Epithelial cell of proximal tubule (primary cell): ENCODE data around the gene E2F4. TPM values are rescaled to one million over a fixed set of nuclear protein-coding genes. Genes with fewer than 3 reads are reported as not detected.

ENCODE experiments used
- DNase-seq: peaks from one replicate; pipeline ENCODE4 v3.0.0-alpha.2; 2011; ENCODE audit warnings: low read depth
- H3K4me3 ChIP-seq: 2 replicates; pipeline ENCODE4 v1.5.1; 2011; ENCODE audit warnings: low read depth, mild to moderate bottlenecking, low read length
- total RNA-seq: library from RNA; depleted of rRNA; stranded (reverse); fragments of >200 nt; gene quantifications from 2 replicates; pipeline ENCODE4 v1.2.3, GENCODE V29; 2015
- TF ChIP-seq, protein P1 (sequence below): conservative IDR thresholded peaks from 2 replicates; pipeline ENCODE4 v1.5.1; 2012; ENCODE audit warnings: low read depth, mild to moderate bottlenecking, low read length

E2F4 gene
- total RNA-seq, 1 donor from 2014 or later, result 78.9 TPM

DNA sequence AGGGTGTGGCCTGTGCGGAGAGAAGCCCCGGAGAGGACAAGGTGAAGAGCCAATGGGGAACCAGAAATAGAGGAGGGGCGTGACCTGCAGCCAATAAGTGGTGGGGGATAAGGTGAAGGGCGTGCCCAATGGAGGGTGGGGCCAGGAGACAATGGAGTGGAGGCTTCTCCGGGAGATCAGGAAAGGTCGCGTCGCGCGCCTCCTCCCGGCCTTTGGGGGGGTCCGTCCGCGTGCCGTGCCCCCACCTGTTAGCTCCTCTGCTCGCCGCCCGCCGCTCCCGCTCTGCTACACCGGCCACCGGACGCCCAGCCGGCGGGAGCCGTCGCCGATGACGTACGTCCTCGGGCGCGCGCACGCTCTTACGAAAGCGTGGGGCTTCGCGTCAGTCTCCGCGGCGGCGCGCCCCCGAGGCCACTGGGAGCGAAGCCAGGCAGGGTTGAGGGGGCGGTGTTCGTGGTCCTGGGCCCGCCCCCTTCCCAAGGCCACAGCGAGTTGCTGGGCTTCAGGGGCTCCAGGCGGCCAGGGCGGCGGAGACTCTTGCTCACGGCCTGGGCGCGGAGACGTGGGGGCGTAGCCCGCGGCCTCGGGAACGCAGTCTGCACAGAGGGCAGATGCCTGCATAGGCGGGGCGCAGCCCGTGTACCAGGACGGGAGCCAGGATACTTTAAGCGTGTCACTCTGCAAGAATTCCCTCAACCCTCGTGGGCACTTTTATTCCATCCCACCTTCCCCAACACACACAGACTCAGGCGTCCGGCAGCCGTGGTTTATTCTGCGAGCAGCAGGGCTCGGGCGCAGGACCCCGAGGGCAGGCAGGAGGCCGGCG lies 8.1 kb upstream of the E2F4 start, which contains the start of gene MATCAP1:
Gene MATCAP1, minus strand, starts transcription at position 337 of the 826 bp plus-strand sequence. CDS start 3,353 bp downstream, outside the sequence.
- no peak for DNase-seq
- TF ChIP-seq, protein P1, sequence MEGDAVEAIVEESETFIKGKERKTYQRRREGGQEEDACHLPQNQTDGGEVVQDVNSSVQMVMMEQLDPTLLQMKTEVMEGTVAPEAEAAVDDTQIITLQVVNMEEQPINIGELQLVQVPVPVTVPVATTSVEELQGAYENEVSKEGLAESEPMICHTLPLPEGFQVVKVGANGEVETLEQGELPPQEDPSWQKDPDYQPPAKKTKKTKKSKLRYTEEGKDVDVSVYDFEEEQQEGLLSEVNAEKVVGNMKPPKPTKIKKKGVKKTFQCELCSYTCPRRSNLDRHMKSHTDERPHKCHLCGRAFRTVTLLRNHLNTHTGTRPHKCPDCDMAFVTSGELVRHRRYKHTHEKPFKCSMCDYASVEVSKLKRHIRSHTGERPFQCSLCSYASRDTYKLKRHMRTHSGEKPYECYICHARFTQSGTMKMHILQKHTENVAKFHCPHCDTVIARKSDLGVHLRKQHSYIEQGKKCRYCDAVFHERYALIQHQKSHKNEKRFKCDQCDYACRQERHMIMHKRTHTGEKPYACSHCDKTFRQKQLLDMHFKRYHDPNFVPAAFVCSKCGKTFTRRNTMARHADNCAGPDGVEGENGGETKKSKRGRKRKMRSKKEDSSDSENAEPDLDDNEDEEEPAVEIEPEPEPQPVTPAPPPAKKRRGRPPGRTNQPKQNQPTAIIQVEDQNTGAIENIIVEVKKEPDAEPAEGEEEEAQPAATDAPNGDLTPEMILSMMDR, result no peak
- peak within 1 kb of the TSS; percentile 66 for H3K4me3 ChIP-seq

DNA sequence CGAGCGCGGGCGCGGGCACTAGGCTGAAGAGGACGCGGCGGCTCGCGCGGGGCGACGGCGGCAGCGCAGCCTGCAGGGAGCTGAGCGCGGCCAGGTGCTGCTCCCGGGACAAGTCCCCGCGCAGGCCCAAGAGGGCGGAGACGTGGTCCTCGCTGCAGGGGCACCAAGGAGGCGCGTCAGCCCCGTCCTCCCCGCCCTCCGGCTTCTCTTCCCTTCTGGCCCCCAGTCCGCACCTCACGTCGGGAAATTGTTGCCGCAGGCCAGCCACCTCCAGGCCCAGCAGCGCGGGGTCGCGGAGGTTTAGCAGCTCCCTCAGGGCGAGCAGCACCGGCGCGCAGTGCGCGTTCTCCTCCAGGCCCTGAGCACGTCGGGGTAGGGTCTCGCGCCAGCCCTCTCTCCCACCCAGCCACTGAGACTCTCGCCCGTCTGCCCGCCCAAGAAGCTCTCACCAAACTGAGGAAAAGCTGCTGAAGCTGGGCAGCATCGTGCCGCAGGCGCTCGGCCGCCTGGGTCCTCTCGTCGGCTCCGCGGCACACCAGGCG lies 7.4 kb upstream of the E2F4 start:
- H3K4me3 ChIP-seq, result peak overlapping the region; percentile 66
- no peak for DNase-seq
- TF ChIP-seq, protein P1, result no peak

DNA sequence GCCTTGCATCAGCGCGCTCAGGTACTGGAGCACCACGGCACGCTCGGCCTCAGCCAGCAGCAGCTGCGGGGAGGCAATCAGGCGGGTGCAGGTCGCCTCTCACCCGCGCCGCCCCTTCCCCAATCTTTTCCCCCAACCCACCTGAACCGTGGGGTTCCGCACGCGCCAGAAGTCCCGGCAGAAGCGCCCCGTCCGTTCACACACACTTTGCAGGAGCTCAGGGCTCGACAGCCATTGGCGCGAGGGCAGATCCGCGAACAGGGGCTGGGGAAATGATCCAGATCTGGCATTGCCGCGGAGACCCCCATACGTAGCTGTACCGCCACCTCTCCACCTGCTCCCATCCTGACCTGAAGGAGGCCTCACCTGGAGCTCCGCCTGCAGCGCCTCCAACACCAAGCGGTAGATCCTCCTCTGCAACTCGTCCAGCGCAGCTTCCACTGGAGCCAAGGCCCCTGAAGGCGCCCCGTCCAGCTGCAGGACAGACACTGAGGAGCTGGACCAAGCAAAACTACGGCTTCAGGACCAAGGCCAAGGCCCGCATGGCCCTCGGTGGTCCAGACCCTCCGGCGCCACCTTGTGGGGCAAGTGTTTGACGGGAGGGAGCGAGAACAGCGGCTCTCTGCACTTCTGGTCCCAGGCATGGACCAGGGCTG lies 6.8 kb upstream of the E2F4 start:
- H3K4me3 ChIP-seq, result peak overlapping the region; percentile 66
- TF ChIP-seq, protein P1, result peak; percentile 83
- DNase-seq, result no peak

DNA sequence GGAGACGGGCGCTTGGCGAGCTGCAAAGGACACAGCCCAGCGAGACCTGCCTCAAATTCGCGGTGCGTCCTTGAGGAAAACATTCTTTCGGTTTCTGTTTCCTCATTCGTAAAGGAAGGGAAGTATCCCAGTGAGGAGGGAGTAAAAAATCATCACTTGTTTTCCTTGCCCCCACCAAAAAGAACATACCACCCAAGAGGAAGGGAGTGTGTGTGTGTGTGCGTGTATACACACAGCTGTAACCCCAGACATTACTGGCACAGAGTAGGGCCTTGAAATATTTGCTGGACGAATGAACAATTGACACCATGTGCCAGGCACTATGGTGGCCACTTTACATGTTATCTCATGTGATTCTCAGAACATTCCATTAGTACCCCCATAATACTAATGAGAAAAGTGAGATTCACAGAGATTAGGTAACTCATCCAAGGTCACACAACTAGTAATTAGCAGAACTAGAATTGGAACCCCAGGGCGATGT lies 6.3 kb upstream of the E2F4 start:
- H3K4me3 ChIP-seq, result peak overlapping the region; percentile 7
- no peak for DNase-seq
- TF ChIP-seq, protein P1, result no peak

DNA sequence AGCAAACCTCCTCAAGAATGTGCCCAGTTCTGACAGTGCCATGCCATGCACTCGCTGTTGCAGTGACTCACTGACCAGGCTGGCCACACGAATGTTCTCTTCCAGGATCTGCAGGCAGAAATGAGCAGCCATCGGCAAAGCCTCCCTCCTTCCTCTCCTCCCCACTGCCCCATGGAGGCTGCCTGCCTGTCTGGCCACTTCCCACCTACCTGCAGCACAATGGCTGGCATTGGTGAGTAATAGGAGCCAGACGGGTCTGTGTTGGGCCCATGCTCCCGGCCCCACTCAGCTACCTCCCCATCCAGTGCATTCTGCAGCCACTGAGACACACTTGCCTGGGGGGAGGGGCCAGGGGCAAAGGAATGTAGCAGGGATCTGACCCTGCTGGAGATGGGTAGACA lies 5.4 kb upstream of the E2F4 start:
- DNase-seq, result no peak
- TF ChIP-seq, protein P1, result no peak
- H3K4me3 ChIP-seq, result no peak overlapping the region

DNA sequence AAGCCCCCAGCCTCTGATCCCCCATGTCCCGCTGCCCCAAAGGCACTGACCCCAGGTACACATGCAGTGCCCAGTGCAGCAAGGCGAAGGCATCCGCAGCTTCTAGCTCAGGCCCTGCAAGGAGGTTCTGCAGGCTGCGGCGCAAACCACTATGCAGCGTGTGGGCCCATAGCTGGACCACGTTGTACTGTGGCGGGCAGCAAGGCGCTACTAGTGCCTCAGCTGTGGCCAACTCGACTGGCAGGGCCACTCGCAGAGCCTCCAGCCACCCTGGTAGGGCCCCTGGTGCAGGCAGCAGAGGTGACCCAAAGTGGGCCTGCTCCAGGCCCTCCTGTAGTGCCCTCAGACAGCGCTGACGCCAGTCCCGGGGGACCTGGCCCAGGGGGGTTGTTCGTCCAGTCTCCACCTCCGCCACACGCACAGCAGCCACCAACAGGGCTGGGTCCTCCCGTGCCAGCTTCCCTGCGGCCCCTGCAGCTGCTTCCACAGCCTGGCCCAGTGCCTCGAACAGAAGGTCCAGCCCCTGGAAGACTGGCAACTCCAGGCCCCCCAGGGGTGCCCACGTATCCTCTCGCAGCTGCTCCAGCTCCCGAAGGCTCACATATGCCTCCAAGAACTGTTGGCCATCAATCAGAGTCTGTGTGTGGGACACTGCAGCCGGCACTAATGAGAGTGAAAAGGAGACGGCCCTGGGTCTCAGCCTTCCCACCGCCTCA lies 4.6 kb upstream of the E2F4 start:
- TF ChIP-seq, protein P1, result no peak
- no peak overlapping the region for H3K4me3 ChIP-seq
- DNase-seq, result no peak
